ENCODE data around the gene MICALL1.

Gene MICALL1

GRCh38 chr22:37907036-37907954 lies 1.2 kb downstream of the MICALL1 start:
- DNase-seq: no peak

DNA sequence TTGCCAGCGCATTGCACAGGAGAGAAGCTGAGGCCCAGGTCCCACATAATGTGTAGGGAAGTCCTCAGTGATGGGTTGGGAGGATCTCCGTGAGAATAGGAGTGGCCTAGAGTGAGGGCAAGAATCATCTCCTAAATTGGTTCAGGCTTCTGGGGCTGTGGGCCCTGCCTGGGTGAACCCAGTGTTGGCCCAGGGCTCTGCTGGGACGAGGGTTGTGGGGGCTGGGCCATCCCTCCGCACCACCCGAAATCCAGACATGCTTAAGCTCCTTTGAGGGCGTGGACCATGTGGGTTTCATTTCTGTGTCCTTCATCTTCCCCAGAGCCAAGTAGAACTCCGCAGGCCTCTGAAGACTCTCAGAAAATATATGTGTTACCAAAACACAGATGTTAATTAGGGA lies 3.7 kb downstream of the MICALL1 start:
- no peak for DNase-seq

GRCh38 chr22:37910890-37911672 lies 5.0 kb downstream of the MICALL1 start:
- DNase-seq: no peak

GRCh38 chr22:37911697-37912096 lies 5.6 kb downstream of the MICALL1 start:
- no peak for DNase-seq

GRCh38 chr22:37912171-37912570 lies 6.1 kb downstream of the MICALL1 start:
- no peak for DNase-seq

GRCh38 chr22:37913233-37913721 lies 7.2 kb downstream of the MICALL1 start:
- peak; percentile 52 to 85 for DNase-seq

DNA sequence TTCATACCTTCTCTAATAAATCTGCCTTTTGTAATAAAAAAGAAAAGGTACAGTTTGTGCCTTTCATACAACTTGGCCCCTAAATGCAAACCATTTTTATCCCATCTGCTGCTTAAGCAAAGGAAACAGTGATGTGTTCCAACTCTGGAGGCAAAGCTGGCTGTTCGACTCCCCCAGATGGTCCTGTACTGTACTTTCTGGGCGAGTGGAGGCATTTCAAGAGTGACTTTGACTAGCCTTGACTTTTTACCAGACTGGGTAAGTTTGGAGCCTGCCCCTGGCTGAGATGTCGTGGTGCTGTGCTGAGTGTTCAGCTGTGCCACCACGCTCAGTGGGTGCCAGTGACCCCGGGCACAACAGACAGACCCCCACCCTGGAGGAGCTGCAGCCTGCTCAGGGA lies 10.2 kb downstream of the MICALL1 start:
- no peak for DNase-seq

DNA sequence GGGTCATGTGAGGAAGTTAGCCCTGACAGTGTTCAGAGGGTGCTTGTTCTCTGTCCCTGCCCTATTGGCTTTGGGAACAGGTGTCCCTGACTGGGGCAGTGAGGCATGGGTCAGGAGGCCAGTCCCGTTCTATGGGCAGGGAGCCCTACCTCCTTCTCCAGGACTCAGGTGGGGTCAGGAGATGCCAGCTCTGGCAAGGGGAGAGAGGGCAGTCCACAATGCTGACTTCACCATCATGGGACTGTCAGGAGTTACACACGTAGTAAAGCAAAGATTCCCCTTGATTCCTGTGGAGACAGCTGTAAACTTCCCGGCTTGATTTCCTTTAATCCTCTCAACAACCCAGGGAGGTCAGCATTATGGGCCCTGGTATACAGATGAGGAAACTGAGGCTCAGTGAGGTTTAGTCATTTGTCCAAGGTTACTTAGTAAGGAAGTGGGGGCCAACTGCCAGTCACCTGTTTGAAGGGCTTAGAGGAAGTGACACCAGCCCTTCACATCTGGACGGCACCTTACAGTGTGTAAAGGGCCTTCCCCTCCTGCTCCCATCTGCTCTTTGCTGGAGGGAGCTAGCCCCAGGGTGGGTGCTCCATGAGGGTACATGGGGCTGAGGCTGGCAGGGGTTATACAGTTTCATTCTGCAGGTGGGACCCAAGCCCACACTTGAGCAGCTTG lies 11.9 kb downstream of the MICALL1 start:
- peak; percentile 9 to 67 for DNase-seq

DNA sequence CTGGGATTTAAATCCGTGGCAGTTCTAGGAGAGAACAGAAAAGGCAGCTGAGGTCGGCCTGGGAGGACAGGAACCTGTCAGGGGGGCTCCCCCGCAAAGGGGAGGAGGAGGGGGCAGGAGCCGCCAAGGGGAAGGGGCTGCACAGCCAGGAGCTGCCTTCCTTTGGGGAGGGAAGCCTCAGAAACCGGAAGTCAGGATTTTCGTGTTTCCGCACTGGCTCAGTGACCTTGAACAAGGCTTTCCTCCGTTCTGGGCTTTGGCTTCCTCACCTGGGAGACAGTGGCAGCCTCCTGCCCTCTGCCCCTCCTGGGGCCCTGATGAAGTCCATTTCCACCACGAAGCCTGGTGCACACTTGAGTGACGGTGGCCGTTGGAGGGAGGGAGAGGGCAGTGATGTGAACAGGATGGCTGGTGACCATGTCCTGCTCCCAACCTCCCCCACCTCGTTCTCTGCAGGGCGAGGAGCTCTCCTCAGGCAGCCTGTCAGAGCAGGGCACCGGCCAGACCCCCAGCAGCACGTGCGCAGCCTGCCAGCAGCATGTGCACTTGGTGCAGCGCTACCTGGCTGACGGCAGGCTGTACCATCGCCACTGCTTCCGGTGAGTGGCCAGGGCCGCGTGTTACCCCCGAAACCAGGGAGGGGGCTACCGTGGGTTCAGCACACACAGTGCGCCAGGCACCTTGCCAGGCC lies 12.6 kb downstream of the MICALL1 start:
- no peak for DNase-seq

DNA sequence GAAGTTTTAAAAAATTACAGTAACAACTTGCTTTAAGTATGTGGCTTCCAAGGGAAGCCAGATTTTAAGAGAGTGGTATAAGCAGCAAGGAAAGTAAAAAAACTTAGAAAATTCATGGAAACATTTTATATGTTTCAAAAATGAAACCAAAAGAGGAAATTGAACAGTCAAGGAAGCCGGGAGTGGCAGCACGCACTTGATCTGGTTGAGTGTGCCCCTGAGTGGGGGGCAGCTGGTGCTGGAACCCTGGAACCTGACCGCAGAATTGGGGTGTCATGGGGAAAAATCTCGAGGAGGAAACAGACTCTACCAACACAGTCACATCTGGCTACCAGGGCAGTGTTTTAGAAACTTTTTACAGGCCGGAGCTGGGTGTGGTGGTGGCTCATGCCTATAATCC lies 14.0 kb downstream of the MICALL1 start:
- DNase-seq: peak; percentile 40 to 44

GRCh38 chr22:37922191-37922590 lies 16.1 kb downstream of the MICALL1 start:
- DNase-seq: no peak

DNA sequence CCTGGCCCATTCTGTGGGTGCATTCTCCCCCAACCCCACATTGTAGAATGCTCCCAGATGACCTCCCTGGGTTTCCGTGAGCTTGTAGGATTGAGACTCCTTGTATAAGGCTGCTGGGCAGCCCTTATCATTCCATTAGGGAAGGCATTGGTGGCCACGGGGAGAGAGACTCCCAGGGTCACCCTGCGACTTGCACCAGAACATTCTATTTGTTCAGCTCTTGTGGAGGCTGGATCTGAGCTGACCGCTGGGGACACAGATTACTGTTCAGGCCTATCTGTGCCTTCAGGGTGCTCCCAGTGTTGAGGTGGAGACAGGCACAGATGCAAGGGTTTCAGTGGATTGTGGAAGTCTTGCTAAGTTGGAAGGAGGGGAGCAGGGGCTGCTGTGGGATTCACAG lies 17.8 kb downstream of the MICALL1 start:
- no peak for DNase-seq

DNA sequence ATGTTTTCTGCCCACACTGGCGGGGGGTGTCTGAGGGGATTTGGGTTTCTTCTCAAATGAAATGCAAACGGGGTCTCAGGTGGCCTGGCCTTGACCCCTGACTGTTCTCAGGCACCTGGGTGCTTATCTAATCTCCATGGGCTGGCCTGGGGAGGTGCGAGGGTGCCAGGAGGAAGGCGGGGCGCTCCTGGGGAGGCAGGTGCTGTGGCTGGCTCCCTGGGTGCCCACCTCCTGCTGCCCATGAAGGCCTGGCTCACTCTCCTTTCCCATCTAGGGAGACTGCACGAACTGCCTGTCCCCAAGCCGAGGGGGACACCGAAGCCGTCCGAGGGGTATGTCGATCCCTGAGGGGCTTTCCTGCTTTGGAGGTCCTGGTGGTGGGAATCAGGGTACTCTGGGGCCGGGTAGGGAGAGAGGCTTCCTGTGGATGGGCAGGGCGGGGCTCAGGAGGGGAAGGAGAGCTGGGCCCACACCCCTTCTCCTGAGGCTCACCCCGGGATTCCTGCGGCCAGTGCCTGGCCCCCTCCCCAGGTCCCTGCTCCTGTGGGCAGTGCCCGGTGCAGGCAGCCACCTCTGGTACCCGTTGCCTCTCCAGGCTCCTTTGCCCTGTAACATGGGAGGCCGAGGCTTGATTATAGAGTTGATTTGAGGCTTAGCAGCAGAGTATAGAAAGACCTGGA lies 18.4 kb downstream of the MICALL1 start:
- no peak for DNase-seq

GRCh38 chr22:37925330-37925729 lies 19.2 kb downstream of the MICALL1 start:
- DNase-seq: no peak

DNA sequence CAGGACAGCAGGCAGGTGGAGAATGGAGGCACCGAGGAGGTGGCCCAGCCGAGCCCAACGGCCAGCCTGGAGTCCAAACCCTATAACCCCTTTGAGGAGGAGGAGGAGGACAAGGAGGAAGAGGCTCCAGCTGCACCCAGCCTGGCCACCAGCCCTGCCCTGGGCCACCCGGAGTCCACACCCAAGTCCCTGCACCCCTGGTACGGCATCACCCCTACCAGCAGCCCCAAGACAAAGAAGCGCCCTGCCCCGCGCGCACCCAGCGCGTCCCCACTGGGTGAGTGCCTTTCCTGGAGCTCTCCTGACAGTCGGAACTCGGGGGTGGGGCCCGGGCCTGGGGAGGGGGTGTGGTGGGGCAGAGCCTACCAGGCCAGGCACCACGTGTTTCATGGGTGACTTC lies 19.7 kb downstream of the MICALL1 start:
- no peak for DNase-seq

GRCh38 chr22:37926358-37926757 lies 20.3 kb downstream of the MICALL1 start:
- no peak for DNase-seq

DNA sequence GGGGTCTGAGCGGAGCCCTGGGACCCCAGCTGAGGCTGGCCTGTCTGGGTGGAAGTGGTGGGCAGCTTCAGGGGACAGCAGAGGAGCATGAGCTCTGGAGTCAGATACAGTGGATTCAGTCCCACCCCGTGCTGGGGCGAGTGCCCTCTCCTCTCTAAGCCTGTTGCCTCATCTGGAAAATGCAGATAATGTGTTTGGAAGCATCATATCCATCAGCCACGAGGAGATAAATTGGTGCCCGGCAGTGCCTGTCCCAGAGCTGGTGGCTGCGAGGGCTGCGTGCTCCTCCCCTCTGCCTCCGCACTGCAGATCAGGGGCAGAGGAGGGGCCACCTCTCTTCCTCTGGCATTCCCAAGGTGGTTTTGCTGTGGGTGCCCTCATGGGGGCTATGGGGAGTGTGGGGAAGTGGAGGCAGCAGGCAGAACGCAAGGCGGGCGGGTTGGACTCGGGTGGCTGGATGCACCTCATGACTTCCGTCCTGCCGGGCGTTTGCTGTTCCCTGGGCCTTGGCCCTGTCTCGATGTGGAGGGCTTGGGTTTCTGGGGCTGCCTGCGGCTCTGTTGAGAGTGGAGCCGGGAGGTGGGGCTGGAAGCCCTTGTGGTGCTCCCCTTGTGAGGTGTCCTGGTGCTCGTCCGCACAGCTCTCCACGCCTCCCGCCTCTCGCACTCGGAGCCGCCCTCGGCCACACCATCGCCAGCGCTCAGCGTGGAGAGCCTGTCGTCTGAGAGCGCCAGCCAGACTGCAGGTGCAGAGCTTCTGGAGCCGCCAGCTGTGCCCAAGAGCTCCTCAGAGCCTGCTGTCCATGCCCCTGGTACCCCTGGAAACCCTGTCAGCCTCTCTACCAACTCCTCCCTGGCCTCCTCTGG lies 20.9 kb downstream of the MICALL1 start:
- no peak for DNase-seq

DNA sequence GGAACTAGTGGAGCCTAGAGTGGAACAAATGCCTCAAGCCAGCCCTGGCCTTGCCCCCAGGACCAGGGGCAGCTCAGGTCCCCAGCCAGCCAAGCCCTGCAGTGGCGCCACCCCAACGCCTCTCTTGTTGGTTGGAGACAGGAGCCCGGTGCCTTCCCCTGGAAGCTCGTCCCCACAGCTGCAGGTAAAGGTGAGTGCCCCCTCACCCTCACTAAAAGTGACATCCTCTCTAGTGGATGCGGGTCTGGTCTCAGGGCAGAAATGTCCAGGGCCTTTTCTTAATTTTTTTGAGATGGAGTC lies 21.5 kb downstream of the MICALL1 start:
- DNase-seq: no peak

DNA sequence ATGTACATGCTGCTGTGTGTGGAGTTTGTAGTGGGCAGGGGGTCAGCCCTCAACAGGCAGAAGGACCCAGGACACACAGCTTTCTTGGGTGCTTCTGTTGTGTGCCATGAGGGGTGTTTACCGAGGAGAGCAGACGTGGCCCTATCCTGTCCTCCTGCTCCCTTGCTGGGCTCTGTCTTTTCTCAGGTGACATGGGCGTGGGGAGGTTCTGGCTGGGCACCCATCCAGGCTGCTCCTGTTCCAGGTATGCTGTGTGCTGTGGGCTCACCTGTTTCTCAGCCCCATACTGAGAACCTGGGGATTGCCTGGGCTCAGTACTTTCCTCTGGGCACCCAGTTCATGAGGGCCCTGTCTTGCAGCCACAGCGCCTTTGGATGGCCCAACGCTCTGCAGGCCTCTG lies 23.3 kb downstream of the MICALL1 start:
- no peak for DNase-seq

- peak in 1 of 2 donors; percentile 32 for DNase-seq
Measured at GRCh38 chr22:37930270-37930951, 24.3 kb downstream of the MICALL1 start.

All from inflammatory macrophage treated with lipopolysaccharide for 1 hour (primary cell).